NCI-H187 (cell line): Measurements from ENCODE around the gene OR51B4.
"Not testable (repeated sequence)": the region's sequence is repeated elsewhere in the genome, so short reads cannot be mapped to it uniquely, and the experiment has no call there.

Experiments used
- DNase-seq, 2 experiments: peaks; one replicate each; lab custom pipeline; 2025; lab: John Stamatoyannopoulos, UW

Gene OR51B4

DNA sequence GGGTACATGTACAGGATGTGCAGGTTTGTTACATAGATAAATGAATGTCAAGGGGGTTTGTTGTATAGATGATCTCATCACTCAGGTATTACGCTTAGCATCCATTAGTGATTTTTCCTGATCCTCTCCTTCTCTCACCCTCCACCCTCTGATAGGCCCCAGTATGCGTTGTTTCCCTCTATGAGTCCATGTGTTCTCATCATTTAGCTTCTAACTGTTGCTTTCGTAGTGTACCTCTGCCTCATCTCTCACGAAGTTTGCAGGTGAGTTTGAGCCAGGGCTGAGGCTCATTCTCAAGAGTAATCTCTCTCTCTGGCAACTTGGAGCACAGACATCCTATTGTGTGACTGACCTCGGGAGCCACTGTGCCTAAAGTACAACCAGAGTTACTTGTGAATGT, 27.4 kb downstream of the OR51B4 start:
- DNase-seq, result no peak

DNA sequence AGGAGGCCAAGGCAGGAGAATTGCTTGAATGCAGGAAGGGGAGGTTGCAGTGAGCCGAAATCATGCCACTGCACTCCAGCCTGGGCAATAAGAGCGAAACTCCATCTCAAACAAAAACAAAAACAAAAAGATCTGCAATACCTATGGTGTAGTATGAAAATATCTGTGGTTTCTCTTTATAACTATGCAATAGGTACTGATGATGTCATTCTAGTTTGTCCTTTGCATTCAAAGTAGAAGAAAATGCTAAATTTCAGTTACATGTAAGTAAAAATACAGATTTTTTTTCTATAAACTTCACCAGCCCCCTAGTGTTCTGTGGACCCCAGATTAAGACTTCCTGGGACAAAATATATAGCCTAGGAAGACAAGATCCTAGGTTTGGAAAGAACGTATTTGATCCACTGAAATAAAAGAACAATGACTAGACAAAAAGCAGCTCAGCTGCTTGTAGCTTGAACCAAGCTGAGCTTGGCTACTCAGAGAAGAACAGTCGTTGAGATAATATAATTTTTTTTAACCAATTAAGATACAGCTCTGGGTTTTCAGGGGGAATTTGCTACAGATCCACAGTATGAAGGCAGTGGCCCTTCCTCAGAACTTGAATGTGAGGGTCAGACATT, 29.2 kb downstream of the OR51B4 start:
- no peak for DNase-seq

GRCh38 chr11:5269715-5270147, 32.0 kb downstream of the OR51B4 start, which contains the start of gene HBE1:
HBE1 (minus strand) TSS chr11:5269945; CDS start chr11:5269890, 55 bp downstream.
- no peak for DNase-seq

DNA sequence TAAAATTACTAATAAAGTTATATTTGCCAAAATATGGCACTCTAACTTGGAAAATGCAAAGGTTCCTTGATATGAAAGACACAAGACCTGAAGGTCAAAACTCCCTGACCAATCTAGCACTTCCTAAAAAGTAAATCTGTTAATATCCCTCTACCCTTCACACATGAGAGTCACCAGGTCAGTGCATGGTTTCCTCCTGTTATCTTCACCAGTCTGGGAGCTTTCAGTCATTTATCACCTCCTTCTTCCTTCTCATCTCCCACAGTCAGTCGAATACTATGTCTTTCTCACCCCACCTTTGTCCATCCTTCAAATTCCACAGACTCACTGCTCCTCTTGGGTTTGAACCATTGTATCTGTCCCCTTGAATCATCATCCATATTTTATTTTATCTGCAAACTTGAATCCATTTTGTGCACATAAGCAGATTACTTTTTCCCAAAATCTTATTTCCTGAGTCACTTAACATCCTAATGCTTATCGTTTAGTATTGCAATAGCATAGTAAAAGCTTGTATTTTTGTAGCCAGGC, 34.6 kb downstream of the OR51B4 start:
- no peak for DNase-seq

DNA sequence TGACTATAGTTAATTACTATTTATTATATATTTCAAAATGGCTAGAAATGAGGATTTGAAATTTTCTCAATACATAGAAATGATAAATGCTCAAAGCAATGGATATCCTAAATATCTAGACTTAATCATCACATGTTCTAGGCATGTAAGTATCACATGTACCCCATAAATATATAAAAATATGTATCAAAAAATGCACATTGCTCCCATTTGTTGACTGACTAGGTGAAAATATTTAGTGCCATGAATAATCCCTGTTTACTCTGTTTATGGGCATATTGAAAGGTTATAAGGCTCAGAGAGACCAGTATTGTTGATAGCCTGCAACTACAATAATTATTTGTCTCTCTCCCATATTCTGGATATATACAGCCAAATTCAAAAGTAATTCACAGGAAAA, 35.1 kb downstream of the OR51B4 start:
- DNase-seq, result no peak

DNA sequence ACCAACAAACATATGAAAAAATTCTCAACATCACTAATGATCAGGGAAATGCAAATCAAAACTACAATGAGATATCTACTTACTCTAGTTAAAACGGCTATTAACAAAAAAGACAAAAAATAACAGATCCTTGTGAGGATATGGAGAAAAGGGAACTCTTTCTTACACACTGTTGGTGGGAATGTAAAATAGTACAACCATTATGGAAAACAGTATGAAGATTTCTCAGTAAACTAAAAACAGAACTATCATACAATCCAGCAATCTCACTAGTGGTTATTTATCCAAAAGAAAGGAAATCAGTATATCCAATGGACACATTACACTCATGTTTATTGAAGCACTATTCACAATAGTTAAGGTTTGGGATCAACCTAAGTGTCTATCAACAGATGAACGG, 35.9 kb downstream of the OR51B4 start:
- DNase-seq, result no peak

GRCh38 chr11:5258543-5259262, 43.0 kb downstream of the OR51B4 start:
- no peak for DNase-seq

DNA sequence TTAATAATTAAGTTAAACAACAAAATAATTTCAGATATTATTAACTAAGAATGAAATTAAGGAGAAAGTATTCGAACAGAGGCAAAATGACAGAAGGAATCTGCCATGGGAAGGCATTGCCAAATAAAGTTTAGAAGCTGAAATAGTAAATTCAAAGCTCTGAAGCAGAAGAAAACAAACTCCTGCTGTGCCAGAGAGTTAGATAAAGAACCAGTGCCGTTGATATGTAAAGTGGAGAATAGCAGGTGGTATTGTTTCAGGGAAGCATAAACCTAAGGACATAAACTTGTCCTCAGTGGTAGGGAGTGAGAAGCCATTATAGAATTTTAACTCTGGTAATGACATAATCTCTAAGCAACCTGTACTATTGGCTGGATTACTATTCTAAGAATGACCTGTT, 44.5 kb downstream of the OR51B4 start:
- no peak for DNase-seq

DNA sequence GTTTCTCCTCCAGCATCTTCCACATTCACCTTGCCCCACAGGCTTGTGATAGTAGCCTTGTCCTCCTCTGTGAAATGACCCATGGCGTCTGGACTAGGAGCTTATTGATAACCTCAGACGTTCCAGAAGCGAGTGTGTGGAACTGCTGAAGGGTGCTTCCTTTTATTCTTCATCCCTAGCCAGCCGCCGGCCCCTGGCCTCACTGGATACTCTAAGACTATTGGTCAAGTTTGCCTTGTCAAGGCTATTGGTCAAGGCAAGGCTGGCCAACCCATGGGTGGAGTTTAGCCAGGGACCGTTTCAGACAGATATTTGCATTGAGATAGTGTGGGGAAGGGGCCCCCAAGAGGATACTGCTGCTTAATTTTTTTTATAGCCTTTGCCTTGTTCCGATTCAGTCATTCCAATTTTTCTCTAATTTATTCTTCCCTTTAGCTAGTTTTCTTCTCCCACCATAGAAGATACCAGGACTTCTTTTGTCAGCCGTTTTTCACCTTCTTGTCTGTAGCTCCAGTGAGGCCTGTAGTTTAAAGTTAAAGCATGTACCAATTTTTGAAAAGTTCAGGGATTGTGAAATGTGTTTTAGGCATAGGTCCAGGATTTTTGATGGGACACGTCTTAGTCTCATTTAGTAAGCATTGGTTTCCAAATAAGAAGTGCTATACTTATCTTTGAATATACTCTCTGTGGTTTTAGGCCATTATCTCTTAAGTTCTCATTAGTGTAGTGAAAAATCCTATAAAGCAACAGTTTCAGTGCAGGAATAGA, 46.9 kb downstream of the OR51B4 start, which contains the start of gene HBG2:
Gene HBG2 (minus strand): TSS at position 136 of the 768 bp plus-strand sequence. CDS start 53 bp downstream, at position 83.
- not testable (repeated sequence) for DNase-seq

DNA sequence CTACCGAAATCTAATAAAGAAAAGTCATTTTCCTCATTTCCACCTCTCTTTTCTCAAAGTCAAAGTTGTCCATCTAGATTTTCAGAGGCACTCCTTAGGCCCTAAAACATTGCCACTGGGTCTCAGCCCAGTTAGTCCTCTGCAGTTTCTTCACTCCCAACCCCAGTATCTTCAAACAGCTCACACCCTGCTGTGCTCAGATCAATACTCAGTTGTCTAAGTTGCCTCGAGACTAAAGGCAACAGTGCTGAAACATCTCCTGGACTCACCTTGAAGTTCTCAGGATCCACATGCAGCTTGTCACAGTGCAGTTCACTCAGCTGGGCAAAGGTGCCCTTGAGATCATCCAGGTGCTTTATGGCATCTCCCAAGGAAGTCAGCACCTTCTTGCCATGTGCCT, 47.7 kb downstream of the OR51B4 start:
- not testable (repeated sequence) for DNase-seq

- DNase-seq, result not testable (repeated sequence)
These were observed 48.3 kb downstream of the OR51B4 start for GRCh38 chr11:5253440-5253839.

DNA sequence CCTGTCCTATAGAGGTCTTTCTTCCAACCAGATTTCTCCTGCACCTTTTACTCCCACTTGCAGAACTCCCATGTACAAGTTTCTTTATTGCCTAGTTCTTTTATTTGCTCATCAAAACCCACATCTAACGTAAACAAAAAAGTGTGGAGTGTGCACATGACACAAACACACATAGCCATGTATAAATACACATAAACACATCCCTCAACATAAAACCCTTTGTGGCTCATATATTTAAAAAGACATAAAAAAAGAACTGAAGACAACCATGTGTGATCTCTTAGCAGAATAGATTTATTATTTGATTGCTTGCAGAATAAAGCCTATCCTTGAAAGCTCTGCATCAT, 48.9 kb downstream of the OR51B4 start:
- DNase-seq, result no peak

- no peak for DNase-seq
These were observed 49.4 kb downstream of the OR51B4 start for GRCh38 chr11:5252192-5252918.

DNA sequence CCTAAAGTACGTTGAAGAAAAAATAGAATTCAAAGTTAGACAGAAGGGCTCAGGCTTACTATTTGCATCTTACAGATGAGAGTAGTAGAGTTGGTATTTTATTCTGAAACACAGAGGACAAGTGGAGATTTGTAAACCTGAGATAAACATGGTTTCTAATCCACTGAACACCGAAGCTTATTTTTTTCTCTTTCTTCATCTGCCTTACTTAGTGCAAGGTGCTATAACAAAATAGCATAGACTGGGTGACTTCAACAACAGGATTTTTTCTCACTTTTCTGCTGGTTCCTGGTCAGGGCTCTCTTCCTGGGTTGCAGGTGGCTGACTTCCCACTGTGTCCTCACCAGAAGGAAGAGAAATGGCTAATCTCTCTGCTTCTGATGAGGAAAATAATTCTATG, 50.0 kb downstream of the OR51B4 start:
- no peak for DNase-seq
